IgD-negative memory B cell (primary cell): ENCODE measurements around the gene CGREF1. TPM values are rescaled to one million over a fixed set of nuclear protein-coding genes. Genes with fewer than 3 reads are reported as not detected.
A peak's percentile ranks its signal among the peaks of the same experiment; 100 is the strongest.
"Not testable (repeated sequence)": the region's sequence is repeated elsewhere in the genome, so short reads cannot be mapped to it uniquely, and the experiment has no call there.

Source experiments
- H3K27ac Mint-ChIP-seq, 3 donors: one replicate each; pipeline ENCODE4 v1.8.0; 2020 to 2022; ENCODE audit warnings: mild to moderate bottlenecking in 3 of 3, mixed read lengths in 3 of 3, moderate library complexity in 1 of 3
- H3K27me3 Mint-ChIP-seq: one replicate; pipeline ENCODE4 v1.8.0; 2021; ENCODE audit warnings: mixed read lengths
- H3K36me3 Mint-ChIP-seq: one replicate; pipeline ENCODE4 v1.8.0; 2020; ENCODE audit warnings: mild to moderate bottlenecking, mixed read lengths
- H3K4me1 Mint-ChIP-seq, 3 donors: one replicate each; pipeline ENCODE4 v1.8.0; 2020 to 2022; ENCODE audit warnings: mixed read lengths in 3 of 3, mild to moderate bottlenecking in 1 of 3
- H3K4me3 Mint-ChIP-seq, 4 donors: one replicate each; pipeline ENCODE4 v1.8.0; 2020 to 2022; ENCODE audit warnings: mild to moderate bottlenecking in 4 of 4, mixed read lengths in 4 of 4, moderate library complexity in 3 of 4
- H3K9me3 Mint-ChIP-seq, 3 donors: one replicate each; pipeline ENCODE4 v1.8.0; 2020 to 2021; ENCODE audit warnings: mixed read lengths in 3 of 3, mild to moderate bottlenecking in 1 of 3
- polyA plus RNA-seq: library from polyadenylated mRNA; unstranded; fragments of 300-500 nt; fragmentation: Illumina TruSeq; gene quantifications from one replicate; pipeline ENCODE4 v1.2.3, GENCODE V29; 2021

The CGREF1 gene
- polyA plus RNA-seq, 1 donor from 2014 or later: not detected

- peak overlapping the region in 3 of 4 donors; percentile 43 to 52 (median 49) for H3K4me3 Mint-ChIP-seq
- peaks cover 1% of the 10 kb centered on the region for H3K27me3 Mint-ChIP-seq
- peaks cover 2% of the 10 kb centered on the region for H3K36me3 Mint-ChIP-seq
- peak overlapping the region in 1 of 3 donors; percentile 39 for H3K27ac Mint-ChIP-seq
- peaks cover 10 to 17% (median 17%) of the 10 kb centered on the region in 3 donors for H3K4me1 Mint-ChIP-seq
- no peaks in the 10 kb centered on the region for H3K9me3 Mint-ChIP-seq
Observed at GRCh38 chr2:27130396-27130795, 11.5 kb upstream of the CGREF1 start.

GRCh38 chr2:27128668-27129571 lies 10.0 kb upstream of the CGREF1 start:
- Mint-ChIP-seq H3K27ac (peak overlapping the region in 2 of 3 donors; percentile 18 to 29), H3K4me1 (peaks cover 8 to 15% (median 12%) of the 10 kb centered on the region in 3 donors), H3K9me3 (no peaks in the 10 kb centered on the region), H3K36me3 (peaks cover 2% of the 10 kb centered on the region), H3K4me3 (peak overlapping the region in 1 of 4 donors; percentile 64), H3K27me3 (no peaks in the 10 kb centered on the region)

GRCh38 chr2:27127883-27128667 lies 9.1 kb upstream of the CGREF1 start:
- Mint-ChIP-seq H3K27me3 (no peaks in the 10 kb centered on the region), H3K4me3 (peak overlapping the region in 1 of 4 donors; percentile 64), H3K4me1 (peaks cover 6 to 8% (median 7%) of the 10 kb centered on the region in 3 donors), H3K27ac (no peak overlapping the region), H3K36me3 (no peaks in the 10 kb centered on the region), H3K9me3 (no peaks in the 10 kb centered on the region)

GRCh38 chr2:27126252-27126710 lies 7.4 kb upstream of the CGREF1 start:
- Mint-ChIP-seq H3K27ac (no peak overlapping the region), H3K36me3 (no peaks in the 10 kb centered on the region), H3K9me3 (no peaks in the 10 kb centered on the region), H3K27me3 (no peaks in the 10 kb centered on the region), H3K4me1 (peaks cover 6 to 8% (median 6%) of the 10 kb centered on the region in 3 donors), H3K4me3 (peak overlapping the region in 1 of 4 donors; percentile 60)

- H3K4me3 Mint-ChIP-seq: peak overlapping the region in 2 of 4 donors; percentile 3 to 52
- no peaks in the 10 kb centered on the region for H3K9me3 Mint-ChIP-seq
- H3K27me3 Mint-ChIP-seq: peaks cover 1% of the 10 kb centered on the region
- H3K27ac Mint-ChIP-seq: no peak overlapping the region
- H3K4me1 Mint-ChIP-seq: peaks cover 4 to 8% (median 6%) of the 10 kb centered on the region in 3 donors
- no peaks in the 10 kb centered on the region for H3K36me3 Mint-ChIP-seq
Observed at GRCh38 chr2:27125104-27125503, 6.2 kb upstream of the CGREF1 start.

GRCh38 chr2:27123302-27124150 lies 4.6 kb upstream of the CGREF1 start, which contains the start of gene ABHD1:
TSS of gene ABHD1 (plus strand) at chr2:27123815. CDS start at chr2:27123949, 134 bp downstream.
- Mint-ChIP-seq H3K27ac (peak within 1 kb of the TSS in 2 of 3 donors; percentile 4 to 23), H3K9me3 (no peaks in the 10 kb centered on the region), H3K4me3 (peak within 1 kb of the TSS; percentile 89 to 97 (median 95)), H3K36me3 (no peaks in the 10 kb centered on the region), H3K27me3 (peaks cover 13% of the 10 kb centered on the region), H3K4me1 (peaks cover 3 to 15% (median 11%) of the 10 kb centered on the region in 3 donors)

GRCh38 chr2:27122791-27123190 lies 3.9 kb upstream of the CGREF1 start:
- peaks cover 3 to 15% (median 11%) of the 10 kb centered on the region in 3 donors for H3K4me1 Mint-ChIP-seq
- H3K9me3 Mint-ChIP-seq: no peaks in the 10 kb centered on the region
- peak overlapping the region in 1 of 3 donors; percentile 23 for H3K27ac Mint-ChIP-seq
- H3K36me3 Mint-ChIP-seq: no peaks in the 10 kb centered on the region
- peak overlapping the region; percentile 89 to 97 (median 95) for H3K4me3 Mint-ChIP-seq
- peaks cover 18% of the 10 kb centered on the region for H3K27me3 Mint-ChIP-seq

GRCh38 chr2:27121906-27122305 lies 3.0 kb upstream of the CGREF1 start:
- Mint-ChIP-seq H3K9me3 (no peaks in the 10 kb centered on the region), H3K27ac (no peak overlapping the region), H3K36me3 (no peaks in the 10 kb centered on the region), H3K4me1 (peaks cover 3 to 15% (median 11%) of the 10 kb centered on the region in 3 donors), H3K4me3 (peak overlapping the region in 2 of 4 donors; percentile 25 to 95), H3K27me3 (peaks cover 20% of the 10 kb centered on the region)

GRCh38 chr2:27119330-27119670 lies 372 bp upstream of the CGREF1 start:
- Mint-ChIP-seq H3K4me1 (peaks cover 3 to 12% (median 11%) of the 10 kb centered on the region in 3 donors), H3K27ac (peak overlapping the region in 1 of 3 donors; percentile 84), H3K4me3 (peak overlapping the region; percentile 75 to 90 (median 80)), H3K27me3 (peaks cover 20% of the 10 kb centered on the region)
- H3K36me3 Mint-ChIP-seq, H3K9me3 Mint-ChIP-seq: not testable (repeated sequence)

- Mint-ChIP-seq H3K27me3 (peaks cover 20% of the 10 kb centered on the region), H3K9me3 (no peaks in the 10 kb centered on the region), H3K36me3 (no peaks in the 10 kb centered on the region), H3K4me3 (peak overlapping the region in 3 of 4 donors; percentile 36 to 60 (median 39)), H3K4me1 (peaks cover 2 to 9% (median 7%) of the 10 kb centered on the region in 3 donors), H3K27ac (no peak overlapping the region)
Observed at GRCh38 chr2:27117995-27118524, 868 bp downstream of the CGREF1 start.

GRCh38 chr2:27115519-27115918 lies 3.4 kb downstream of the CGREF1 start:
- H3K36me3 Mint-ChIP-seq: no peaks in the 10 kb centered on the region
- peaks cover 20% of the 10 kb centered on the region for H3K27me3 Mint-ChIP-seq
- no peak overlapping the region for H3K27ac Mint-ChIP-seq
- no peak overlapping the region for H3K4me3 Mint-ChIP-seq
- peaks cover 0 to 7% (median 5%) of the 10 kb centered on the region in 3 donors for H3K4me1 Mint-ChIP-seq
- no peaks in the 10 kb centered on the region for H3K9me3 Mint-ChIP-seq

- H3K4me1 Mint-ChIP-seq, H3K27ac Mint-ChIP-seq, H3K27me3 Mint-ChIP-seq, H3K4me3 Mint-ChIP-seq, H3K9me3 Mint-ChIP-seq, H3K36me3 Mint-ChIP-seq: not testable (repeated sequence)
Observed at GRCh38 chr2:27111392-27112078, 7.4 kb downstream of the CGREF1 start.

- not testable (repeated sequence) for H3K27ac Mint-ChIP-seq, H3K36me3 Mint-ChIP-seq, H3K4me1 Mint-ChIP-seq, H3K4me3 Mint-ChIP-seq, H3K27me3 Mint-ChIP-seq, H3K9me3 Mint-ChIP-seq
Observed at GRCh38 chr2:27110603-27111352, 8.2 kb downstream of the CGREF1 start.
